Frontal cortex (tissue), 4 donors: Measurements from ENCODE around the gene TEAD3. TPM values are rescaled to one million over a fixed set of nuclear protein-coding genes. Genes with fewer than 3 reads are reported as not detected.
"Not testable (repeated sequence)": the region's sequence is repeated elsewhere in the genome, so short reads cannot be mapped to it uniquely, and the experiment has no call there.

Source experiments
- DNase-seq, 2 donors: peaks; one replicate each; pipeline ENCODE4 v3.0.0; 2012; ENCODE audit warnings: low spot score in 2 of 2
- FAIRE-seq: peaks from 2 replicates; lab custom pipeline; 2012; peaks lifted over from hg19 to GRCh38; lab: Jason Lieb, UNC
- total RNA-seq: library from RNA; depleted of rRNA; stranded (reverse); fragments of >200 nt; gene quantifications from one replicate; pipeline ENCODE4 v1.2.3, GENCODE V29; 2014
- donor health status: control.
- donor health status: control.
- donor health status: control.

TEAD3 gene
- total RNA-seq: 0.41 TPM

GRCh38 chr6:35496841-35497570 lies at the start of gene TEAD3:
TEAD3 (minus strand) TSS chr6:35497079.
- FAIRE-seq: no peak
- peak; percentile 76 to 88 for DNase-seq

GRCh38 chr6:35544769-35545361 lies 48.0 kb upstream of the TEAD3 start:
- FAIRE-seq: no peak
- no peak for DNase-seq

- no peak for DNase-seq
- FAIRE-seq: no peak
Measured at GRCh38 chr6:35543459-35544193, 46.7 kb upstream of the TEAD3 start.

GRCh38 chr6:35541836-35542235 lies 45.0 kb upstream of the TEAD3 start:
- no peak for FAIRE-seq

GRCh38 chr6:35539223-35539622 lies 42.3 kb upstream of the TEAD3 start:
- DNase-seq: no peak
- no peak for FAIRE-seq

More at GRCh38 chr6:35541836-35542235, 45.0 kb upstream of the TEAD3 start:
- DNase-seq: no peak

- not testable (repeated sequence) for FAIRE-seq
Measured at GRCh38 chr6:35535847-35536246, 39.0 kb upstream of the TEAD3 start.

GRCh38 chr6:35534407-35535170 lies 37.7 kb upstream of the TEAD3 start:
- DNase-seq (no peak), FAIRE-seq (no peak)

More at GRCh38 chr6:35535847-35536246, 39.0 kb upstream of the TEAD3 start:
- DNase-seq: not testable (repeated sequence)

- FAIRE-seq (no peak), DNase-seq (no peak)
Measured at GRCh38 chr6:35533981-35534380, 37.1 kb upstream of the TEAD3 start.

- DNase-seq (no peak), FAIRE-seq (no peak)
Measured at GRCh38 chr6:35532126-35532525, 35.2 kb upstream of the TEAD3 start.

- DNase-seq: no peak
- FAIRE-seq: no peak
Measured at GRCh38 chr6:35524380-35525020, 27.6 kb upstream of the TEAD3 start.

- FAIRE-seq (no peak), DNase-seq (peak; percentile 46 to 78)
Measured at GRCh38 chr6:35522660-35523658, 26.1 kb upstream of the TEAD3 start.

- FAIRE-seq: no peak
- no peak for DNase-seq
Measured at GRCh38 chr6:35522151-35522550, 25.3 kb upstream of the TEAD3 start.

- DNase-seq (no peak), FAIRE-seq (no peak)
Measured at GRCh38 chr6:35521235-35521634, 24.4 kb upstream of the TEAD3 start.

- no peak for DNase-seq
- no peak for FAIRE-seq
Measured at GRCh38 chr6:35519313-35520015, 22.6 kb upstream of the TEAD3 start.

- DNase-seq (no peak), FAIRE-seq (no peak)
Measured at GRCh38 chr6:35518566-35519312, 21.9 kb upstream of the TEAD3 start.

GRCh38 chr6:35517978-35518377 lies 21.1 kb upstream of the TEAD3 start:
- not testable (repeated sequence) for DNase-seq, FAIRE-seq

GRCh38 chr6:35516712-35517111 lies 19.8 kb upstream of the TEAD3 start:
- FAIRE-seq (no peak), DNase-seq (no peak)
